DOHH2 (cell line): Measurements from ENCODE around the gene GPATCH2.

ENCODE experiments used
- H3F3A ChIP-seq: fragments of 200-600 bp; sonication (generic), shearing (Covaris generic); 2 replicates; pipeline ENCODE4 v1.6.0; 2016; ENCODE audit warnings: antibody characterized with exemption, mild to moderate bottlenecking; ENCODE audit not compliant: control insufficient read depth, insufficient read depth
- H3K27ac ChIP-seq: fragments of 200-600 bp; sonication (generic); 2 replicates; pipeline ENCODE4 v1.5.1; 2014; ENCODE audit warnings: low read depth, mild to moderate bottlenecking, low read length, moderate library complexity
- H3K27me3 ChIP-seq: fragments of 200-600 bp; sonication (generic); 2 replicates; pipeline ENCODE4 v1.6.1; 2014; ENCODE audit warnings: mild to moderate bottlenecking, low read length, mixed read lengths; ENCODE audit not compliant: control insufficient read depth
- H3K36me3 ChIP-seq: fragments of 200-600 bp; sonication (generic); 2 replicates; pipeline ENCODE4 v1.6.1; 2014; ENCODE audit warnings: mild to moderate bottlenecking, low read length, moderate library complexity, mixed read lengths; ENCODE audit not compliant: control insufficient read depth
- H3K4me1 ChIP-seq: fragments of 200-600 bp; sonication (generic); 2 replicates; pipeline ENCODE4 v1.6.1; 2014; ENCODE audit warnings: mild to moderate bottlenecking, low read length, mixed read lengths; ENCODE audit not compliant: control insufficient read depth
- H3K4me2 ChIP-seq: fragments of 200-600 bp; sonication (generic); 2 replicates; pipeline ENCODE4 v1.6.0; 2014; ENCODE audit warnings: mild to moderate bottlenecking, low read length, moderate library complexity
- H3K4me3 ChIP-seq: fragments of 200-600 bp; sonication (generic); 2 replicates; pipeline ENCODE4 v1.5.1; 2014; ENCODE audit warnings: mild to moderate bottlenecking, low read length, mixed read lengths
- H3K79me2 ChIP-seq: fragments of 200-600 bp; sonication (generic); 2 replicates; pipeline ENCODE4 v1.6.1; 2014; ENCODE audit warnings: mild to moderate bottlenecking, low read length, mixed read lengths; ENCODE audit not compliant: control insufficient read depth
- H3K9me2 ChIP-seq: fragments of 200-600 bp; sonication (generic); replicated peaks from 2 replicates; pipeline ENCODE4 v1.6.1; 2014; ENCODE audit warnings: mild to moderate bottlenecking, low read length, mixed read lengths; ENCODE audit not compliant: control insufficient read depth
- H3K9me3 ChIP-seq: fragments of 200-600 bp; sonication (generic); 2 replicates; pipeline ENCODE4 v1.6.1; 2014; ENCODE audit warnings: antibody characterized with exemption, low read length, mixed read lengths; ENCODE audit not compliant: control insufficient read depth, insufficient read depth
- H4K20me1 ChIP-seq: fragments of 200-600 bp; sonication (generic); 2 replicates; pipeline ENCODE4 v1.6.0; 2014; ENCODE audit warnings: low read depth, mild to moderate bottlenecking, antibody characterized with exemption, low read length, moderate library complexity; ENCODE audit not compliant: control insufficient read depth, insufficient read depth
- CTCF ChIP-seq: fragments of 200-600 bp; sonication (generic); IDR thresholded peaks from one replicate; pipeline ENCODE4 v1.5.1; 2014; ENCODE audit warnings: antibody characterized with exemption, mild to moderate bottlenecking, low read depth, low read length; ENCODE audit not compliant: poor library complexity, severe bottlenecking
- EZH2phosphoT487 ChIP-seq: fragments of 200-600 bp; sonication (generic); IDR thresholded peaks from 2 replicates; pipeline ENCODE4 v1.6.1; 2017; ENCODE audit warnings: borderline replicate concordance, mild to moderate bottlenecking, antibody characterized with exemption, low read length, moderate library complexity, mixed read lengths

The GPATCH2 gene

GRCh38 chr1:217417363-217417762, 213.5 kb downstream of the GPATCH2 start:
- H3K36me3 ChIP-seq: no peaks in the 10 kb centered on the region
- H3F3A ChIP-seq: no peaks in the 10 kb centered on the region

GRCh38 chr1:217407534-217408001, 223.3 kb downstream of the GPATCH2 start:
- no peak overlapping the region for H3K4me2 ChIP-seq
- no peaks in the 10 kb centered on the region for H3F3A ChIP-seq
- TF ChIP-seq EZH2phosphoT487: no peak
- no peak for TF ChIP-seq CTCF

More at GRCh38 chr1:217417363-217417762, 213.5 kb downstream of the GPATCH2 start:
- Histone ChIP-seq H3K79me2 (no peaks in the 10 kb centered on the region), H3K27me3 (no peaks in the 10 kb centered on the region), H4K20me1 (no peaks in the 10 kb centered on the region), H3K4me1 (no peaks in the 10 kb centered on the region), H3K4me3 (no peak overlapping the region), H3K9me2 (no peaks in the 10 kb centered on the region), H3K9me3 (no peaks in the 10 kb centered on the region), H3K27ac (no peak overlapping the region), H3K4me2 (no peak overlapping the region)
- TF ChIP-seq CTCF (no peak), EZH2phosphoT487 (no peak)

GRCh38 chr1:217403026-217403720, 227.7 kb downstream of the GPATCH2 start:
- Histone ChIP-seq H4K20me1 (no peaks in the 10 kb centered on the region), H3K36me3 (no peaks in the 10 kb centered on the region), H3K79me2 (no peaks in the 10 kb centered on the region), H3F3A (no peaks in the 10 kb centered on the region), H3K4me1 (no peaks in the 10 kb centered on the region), H3K27me3 (no peaks in the 10 kb centered on the region), H3K9me2 (no peaks in the 10 kb centered on the region), H3K9me3 (no peaks in the 10 kb centered on the region), H3K4me3 (no peak overlapping the region), H3K4me2 (no peak overlapping the region), H3K27ac (no peak overlapping the region)
- no peak for TF ChIP-seq EZH2phosphoT487
- TF ChIP-seq CTCF: no peak

More at GRCh38 chr1:217407534-217408001, 223.3 kb downstream of the GPATCH2 start:
- Histone ChIP-seq H3K4me1 (no peaks in the 10 kb centered on the region), H3K79me2 (no peaks in the 10 kb centered on the region), H4K20me1 (no peaks in the 10 kb centered on the region), H3K9me2 (no peaks in the 10 kb centered on the region), H3K4me3 (no peak overlapping the region), H3K36me3 (no peaks in the 10 kb centered on the region), H3K27me3 (no peaks in the 10 kb centered on the region), H3K9me3 (no peaks in the 10 kb centered on the region), H3K27ac (no peak overlapping the region)
